NCI-H2081 (cell line): ENCODE data around the gene B4GALNT1.
"Not testable (repeated sequence)": the region's sequence is repeated elsewhere in the genome, so short reads cannot be mapped to it uniquely, and the experiment has no call there.

ENCODE experiments used
- DNase-seq, 2 experiments: peaks; one replicate each; lab custom pipeline; 2025; lab: John Stamatoyannopoulos, UW

B4GALNT1 gene

GRCh38 chr12:57620936-57621496 is 12.0 kb downstream of the B4GALNT1 start:
- no peak for DNase-seq

GRCh38 chr12:57620245-57620935 is 12.6 kb downstream of the B4GALNT1 start:
- DNase-seq: no peak

GRCh38 chr12:57619434-57620244 is 13.4 kb downstream of the B4GALNT1 start:
- no peak for DNase-seq

GRCh38 chr12:57618966-57619433 is 14.0 kb downstream of the B4GALNT1 start:
- DNase-seq: no peak

DNA sequence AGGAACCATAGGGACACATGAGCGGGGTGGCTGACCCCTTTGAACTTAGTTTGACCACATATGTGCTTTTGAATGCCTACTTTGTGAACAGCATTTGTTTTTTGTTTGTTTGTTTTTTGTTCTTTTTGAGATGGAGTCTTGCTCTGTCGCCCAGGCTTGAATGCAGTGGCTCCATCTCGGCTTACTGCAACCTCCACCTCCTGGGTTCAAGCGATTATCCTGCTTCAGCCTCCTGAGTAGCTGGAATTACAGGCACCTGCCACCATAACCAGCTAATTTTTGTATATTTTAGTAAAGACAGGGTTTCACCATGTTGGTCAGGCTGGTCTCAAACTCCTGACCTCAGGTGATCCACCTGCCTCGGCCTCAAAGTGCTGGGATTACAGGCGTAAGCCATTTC is 14.6 kb downstream of the B4GALNT1 start:
- DNase-seq: not testable (repeated sequence)

- no peak for DNase-seq
These were observed 15.1 kb downstream of the B4GALNT1 start for GRCh38 chr12:57617942-57618341.

DNA sequence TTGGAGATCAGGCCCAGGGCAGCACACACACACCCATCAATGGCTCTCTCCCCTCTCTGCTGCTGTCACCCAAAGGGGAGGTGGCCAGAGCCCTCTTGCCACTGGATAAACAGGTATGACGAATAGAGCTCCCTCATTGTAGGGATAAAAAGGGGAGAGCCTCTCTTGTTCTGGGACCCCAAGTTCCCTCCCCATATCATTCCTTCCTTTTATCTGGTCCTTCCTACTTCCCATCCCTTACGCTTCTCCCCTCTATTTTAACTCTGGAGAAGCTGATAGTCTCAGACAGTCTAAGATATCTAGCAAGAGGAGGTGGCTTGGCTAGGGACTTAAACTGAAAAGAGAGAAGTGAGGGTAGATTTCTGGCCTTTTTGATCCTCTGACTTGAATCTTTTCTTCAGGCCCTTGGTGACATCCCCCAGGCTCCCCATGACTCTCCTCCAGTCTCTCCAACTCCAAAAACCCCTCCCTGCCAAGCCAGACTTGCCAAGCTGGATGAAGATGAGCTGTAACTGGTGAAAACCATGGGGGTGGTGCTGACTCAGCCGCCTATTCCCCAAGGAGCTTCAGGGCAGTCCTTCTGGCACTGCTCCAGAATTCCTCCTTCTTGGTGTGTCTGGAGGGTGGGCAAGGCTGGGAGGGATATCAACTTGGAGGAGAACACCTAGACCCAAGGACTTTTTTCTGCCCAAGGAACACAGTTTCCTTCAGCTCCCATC is 16.5 kb downstream of the B4GALNT1 start:
- no peak for DNase-seq

- DNase-seq: no peak
These were observed 17.4 kb downstream of the B4GALNT1 start for GRCh38 chr12:57615637-57616036.

DNA sequence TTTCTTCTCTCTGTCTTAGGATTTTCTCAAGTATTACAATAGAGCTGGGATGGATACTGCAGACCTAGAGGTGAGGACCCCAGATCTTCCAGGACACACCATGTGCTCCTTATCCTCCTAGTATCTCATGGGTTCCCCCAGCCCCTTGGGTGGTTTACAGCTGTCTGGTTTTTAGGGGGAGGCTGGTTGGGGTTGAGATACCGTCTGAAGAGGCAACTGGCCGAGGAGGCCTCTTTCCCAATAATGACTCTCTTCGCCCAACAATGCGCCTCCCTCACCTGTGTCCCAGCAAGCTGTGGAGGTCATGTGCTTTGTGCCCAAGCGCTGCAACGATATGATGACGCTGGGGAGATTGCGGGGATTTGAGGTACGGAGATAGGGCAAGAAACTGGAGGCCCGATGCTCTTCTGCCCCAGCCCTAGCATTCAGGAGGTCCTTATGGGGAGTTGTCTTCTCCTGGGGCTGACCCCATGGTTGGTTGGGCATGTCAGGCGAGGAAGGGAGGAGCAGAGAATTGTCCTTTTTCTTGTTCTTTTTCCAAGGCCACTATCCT is 18.0 kb downstream of the B4GALNT1 start:
- no peak for DNase-seq

GRCh38 chr12:57614178-57614947 is 18.6 kb downstream of the B4GALNT1 start:
- DNase-seq: no peak

- no peak for DNase-seq
These were observed 19.4 kb downstream of the B4GALNT1 start for GRCh38 chr12:57613427-57614109.

DNA sequence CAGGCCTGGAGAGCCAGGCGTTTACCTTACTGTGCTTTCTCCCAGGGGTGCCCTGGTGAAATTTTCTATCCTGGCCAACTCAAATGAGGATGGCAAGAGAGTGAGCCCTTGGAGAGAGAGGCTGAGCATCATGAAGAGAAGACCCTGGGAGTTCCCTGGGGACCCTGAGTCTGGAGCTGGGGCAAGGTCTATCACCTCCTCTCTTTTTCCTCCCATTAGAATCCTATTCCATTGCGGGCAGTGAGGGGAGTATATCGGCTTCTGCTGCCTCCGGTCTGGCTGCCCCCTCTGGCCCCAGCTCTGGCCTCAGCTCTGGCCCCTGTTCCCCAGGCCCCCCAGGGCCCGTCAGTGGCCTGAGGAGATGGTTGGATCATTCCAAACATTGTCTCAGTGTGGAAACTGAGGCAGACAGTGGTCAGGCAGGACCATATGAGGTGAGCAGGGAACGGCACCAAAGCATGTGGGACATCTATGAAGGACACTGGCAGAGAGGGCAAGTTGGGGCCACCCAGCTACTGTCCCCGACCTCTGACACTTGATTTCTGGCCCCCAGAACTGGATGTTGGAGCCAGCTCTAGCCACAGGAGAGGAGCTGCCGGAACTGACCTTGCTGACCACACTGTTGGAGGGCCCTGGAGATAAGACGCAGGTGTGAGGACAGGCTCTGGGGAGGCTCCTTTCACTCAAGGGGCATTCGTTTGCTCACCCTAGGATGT is 20.1 kb downstream of the B4GALNT1 start:
- no peak for DNase-seq

DNA sequence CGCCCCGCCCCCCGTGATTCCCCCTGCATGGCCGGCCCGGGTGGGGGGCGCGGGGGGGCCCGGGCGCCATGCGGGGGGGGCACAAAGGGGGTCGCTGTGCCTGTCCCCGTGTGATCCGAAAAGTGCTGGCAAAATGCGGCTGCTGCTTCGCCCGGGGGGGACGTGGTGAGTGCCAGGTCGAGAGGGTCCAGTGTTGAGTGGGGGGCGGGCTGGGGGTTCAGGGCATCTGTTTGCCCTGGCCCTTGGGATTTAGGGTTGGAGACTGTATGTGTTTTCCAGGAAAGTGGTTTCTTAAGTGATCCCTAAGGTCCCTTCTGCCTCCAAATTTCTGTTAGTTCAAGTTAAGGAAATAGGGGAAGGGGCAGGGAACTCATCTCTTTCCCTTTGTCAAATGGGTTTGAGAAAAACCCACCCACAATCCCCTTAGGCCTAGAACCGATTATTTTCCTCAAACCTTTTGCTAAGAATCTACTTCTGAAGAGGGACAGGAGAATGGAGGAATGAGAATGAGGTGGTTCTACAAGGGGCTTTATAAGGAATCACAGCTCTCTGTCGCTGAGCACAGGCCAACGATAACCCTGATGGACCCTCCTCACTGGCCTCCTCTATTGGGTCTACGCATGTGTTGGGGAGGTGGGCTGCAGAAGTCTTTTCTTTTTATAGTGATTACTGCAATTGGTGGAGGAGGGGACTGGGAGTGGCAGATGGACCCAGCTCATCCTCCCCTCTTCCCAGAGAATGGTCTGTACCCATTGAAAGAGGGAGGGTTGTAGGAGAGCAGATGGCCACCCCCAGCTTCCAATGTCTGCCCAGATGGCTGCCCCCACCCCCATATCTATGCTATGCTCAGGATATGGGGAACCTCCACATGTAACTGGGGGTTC is 20.9 kb downstream of the B4GALNT1 start:
- DNase-seq: no peak

DNA sequence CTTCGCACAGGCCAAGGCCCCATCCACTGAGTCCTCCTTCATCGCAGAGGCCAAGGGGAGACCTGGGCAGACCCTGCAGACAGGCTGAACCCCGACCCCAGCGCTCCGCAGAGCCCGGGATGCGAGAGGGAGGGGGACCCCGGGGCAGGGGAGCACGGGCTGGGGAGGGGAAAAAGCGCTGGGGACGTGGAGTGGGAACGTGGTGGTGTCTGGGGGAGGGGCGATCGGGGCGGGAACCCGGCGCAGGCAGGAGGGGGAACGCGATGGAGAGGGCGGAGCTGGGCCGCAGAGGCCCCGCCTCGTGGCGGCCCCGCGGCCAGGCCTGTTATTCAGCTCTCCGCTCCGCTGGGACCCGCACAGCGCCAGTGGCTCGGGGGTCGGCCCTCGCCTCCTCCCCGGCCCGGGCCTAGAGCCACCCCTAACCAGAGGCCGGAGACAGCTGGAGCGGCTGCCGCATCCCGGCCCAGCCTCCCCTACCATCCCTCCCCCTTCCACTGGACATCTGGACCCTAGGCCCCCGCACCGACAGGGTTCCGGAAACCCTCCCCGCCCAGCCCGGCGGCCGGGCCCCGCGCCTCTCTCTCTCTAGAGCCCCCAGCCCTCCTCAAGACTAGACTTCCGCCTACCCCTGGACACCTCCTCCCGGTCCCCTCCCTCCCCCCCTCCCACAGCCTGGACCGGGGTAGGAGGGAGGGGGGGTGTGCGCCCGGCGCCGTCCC is 21.7 kb downstream of the B4GALNT1 start, which contains the start of gene ARHGEF25:
ARHGEF25 (plus strand) TSS at position 328 of the 719 bp plus-strand sequence. CDS start 460 bp downstream, outside the sequence.
- peak; percentile 34 to 39 for DNase-seq

DNA sequence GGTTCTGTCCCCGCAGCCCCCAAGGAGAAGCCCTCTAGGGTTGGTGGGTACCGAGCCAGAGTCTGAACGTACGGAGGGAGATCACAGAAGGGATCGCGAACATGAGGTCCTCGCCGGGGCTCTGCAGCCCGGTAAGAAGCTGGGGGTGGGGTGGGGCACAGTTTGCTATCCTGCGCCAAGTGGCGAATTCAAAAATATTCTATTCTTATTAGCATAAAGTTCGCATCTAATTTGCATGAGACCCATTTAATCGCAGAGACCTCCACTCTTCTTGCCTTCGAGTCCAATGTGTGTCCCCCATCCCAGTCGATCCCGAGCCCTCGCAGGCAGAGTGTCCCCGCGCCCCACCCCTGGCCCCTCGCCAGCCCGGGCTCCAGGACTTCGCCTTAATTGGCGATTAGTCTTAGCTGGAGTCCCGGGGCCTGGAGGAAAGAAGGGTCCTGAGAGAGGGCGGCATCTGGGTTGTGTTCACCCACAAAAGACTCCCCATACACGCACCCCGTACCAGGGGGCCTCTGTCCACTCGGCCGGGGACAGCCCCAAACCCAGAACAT is 22.4 kb downstream of the B4GALNT1 start:
- DNase-seq: no peak

DNA sequence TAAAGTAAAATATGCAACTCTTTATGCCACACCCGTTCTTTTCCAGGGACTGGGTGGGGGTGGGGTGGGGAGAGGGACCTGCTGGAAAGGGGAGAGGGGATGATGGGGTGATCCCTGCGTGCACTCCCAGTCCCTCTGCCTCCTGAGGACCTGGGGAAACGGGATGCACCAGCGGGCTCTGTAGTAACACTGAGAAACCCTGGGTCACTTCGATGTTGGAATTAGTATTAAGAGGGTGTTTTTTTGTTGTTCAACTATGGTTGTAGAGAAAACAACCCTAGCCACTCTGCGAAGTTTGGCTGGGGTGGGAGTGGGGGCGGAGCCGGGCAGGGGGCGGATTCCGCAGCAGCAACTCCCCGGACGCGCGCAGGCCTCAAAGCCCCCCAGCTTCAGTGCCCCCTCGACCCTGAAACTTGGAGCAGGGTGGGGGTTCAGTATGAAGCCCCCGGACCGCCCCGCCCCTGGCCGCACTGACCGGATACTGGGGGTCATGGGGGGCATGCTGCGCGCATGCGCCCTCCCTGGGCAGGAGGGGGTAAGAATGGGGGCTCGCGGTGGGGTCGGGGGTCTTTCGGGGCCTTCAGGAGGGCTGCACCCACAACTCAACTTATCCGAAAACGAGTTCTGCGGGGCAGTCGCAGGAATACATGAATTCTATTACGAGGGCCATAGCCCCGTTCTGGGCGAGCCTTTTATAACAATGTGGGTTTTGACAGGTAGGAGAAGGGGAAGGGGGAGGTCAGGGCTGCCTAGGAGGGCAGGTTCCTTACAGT is 23.0 kb downstream of the B4GALNT1 start:
- DNase-seq: no peak
